Non-pigmented ciliary epithelial cell (primary cell): ENCODE measurements around the gene ABTB2.
"Not testable (repeated sequence)": the region's sequence is repeated elsewhere in the genome, so short reads cannot be mapped to it uniquely, and the experiment has no call there.

ENCODE experiments used
- DNase-seq: peaks from one replicate; pipeline ENCODE4 v3.0.0-alpha.2; 2010; ENCODE audit warnings: low read depth

Gene ABTB2

GRCh38 chr11:34357701-34358257 lies at the start of gene ABTB2:
ABTB2 (minus strand) TSS chr11:34358010.
- peak; percentile 82 for DNase-seq

- no peak for DNase-seq
Measured at GRCh38 chr11:34407121-34407813, 49.5 kb upstream of the ABTB2 start.

GRCh38 chr11:34406413-34406812 lies 48.6 kb upstream of the ABTB2 start:
- no peak for DNase-seq

GRCh38 chr11:34405079-34405858 lies 47.5 kb upstream of the ABTB2 start:
- DNase-seq = no peak

- DNase-seq = no peak
Measured at GRCh38 chr11:34404280-34404679, 46.5 kb upstream of the ABTB2 start.

- DNase-seq = no peak
Measured at GRCh38 chr11:34403431-34403830, 45.6 kb upstream of the ABTB2 start.

- DNase-seq = no peak
Measured at GRCh38 chr11:34397811-34398210, 40.0 kb upstream of the ABTB2 start.

GRCh38 chr11:34397120-34397519 lies 39.3 kb upstream of the ABTB2 start:
- no peak for DNase-seq

GRCh38 chr11:34395916-34396550 lies 38.2 kb upstream of the ABTB2 start:
- DNase-seq = peak; percentile 18

- no peak for DNase-seq
Measured at GRCh38 chr11:34394771-34395300, 37.0 kb upstream of the ABTB2 start.

GRCh38 chr11:34387653-34388052 lies 29.8 kb upstream of the ABTB2 start:
- DNase-seq = no peak

- DNase-seq = not testable (repeated sequence)
Measured at GRCh38 chr11:34386356-34386755, 28.5 kb upstream of the ABTB2 start.

GRCh38 chr11:34382532-34383276 lies 24.9 kb upstream of the ABTB2 start:
- DNase-seq = no peak

- no peak for DNase-seq
Measured at GRCh38 chr11:34381775-34382174, 24.0 kb upstream of the ABTB2 start.

- no peak for DNase-seq
Measured at GRCh38 chr11:34380696-34381095, 22.9 kb upstream of the ABTB2 start.

- DNase-seq = no peak
Measured at GRCh38 chr11:34379539-34379938, 21.7 kb upstream of the ABTB2 start.

GRCh38 chr11:34379079-34379478 lies 21.3 kb upstream of the ABTB2 start:
- no peak for DNase-seq

- DNase-seq = no peak
Measured at GRCh38 chr11:34373727-34374126, 15.9 kb upstream of the ABTB2 start.

GRCh38 chr11:34366522-34366921 lies 8.7 kb upstream of the ABTB2 start:
- DNase-seq = no peak

- no peak for DNase-seq
Measured at GRCh38 chr11:34364102-34364501, 6.3 kb upstream of the ABTB2 start.

- DNase-seq = no peak
Measured at GRCh38 chr11:34363363-34364084, 5.7 kb upstream of the ABTB2 start.
